Adipose tissue (tissue), 3 donors: ENCODE results near the gene FLNA. TPM values are rescaled to one million over a fixed set of nuclear protein-coding genes. Genes with fewer than 3 reads are reported as not detected.
"Not testable (repeated sequence)": the region's sequence is repeated elsewhere in the genome, so short reads cannot be mapped to it uniquely, and the experiment has no call there.

Experiments
- H3K27ac ChIP-seq: one replicate; pipeline ENCODE4 v1.5.1; 2013; ENCODE audit warnings: low read depth, low read length
- WGBS, 3 donors: extraction: QIAGEN DNeasy Blood & Tissue Kit; methylation state at CpG; one replicate each; pipeline ENCODE4 v1.1.7; 2013; 5-methylcytosine and 5-hydroxymethylcytosine counted together
- polyA plus RNA-seq, 3 donors: library from polyadenylated mRNA; stranded (reverse); fragments of 200-250 nt; gene quantifications; one replicate each; pipeline ENCODE4 v1.2.3, GENCODE V29; 2013
- donor health status: healthy with polysubstance abuse.
- donor health status: Bipolar disorder and iron deficiency.
- donor health status: healthy.

Gene FLNA
- polyA plus RNA-seq, 3 donors: 118 to 552 (median 446) TPM

- no peak overlapping the region for H3K27ac ChIP-seq
- 82 to 94% (median 85%) methylated on average over 16 to 19 of the region's 19 CpGs for WGBS, 3 donors
Measured at GRCh38 chrX:154350429-154351182, 23.8 kb downstream of the FLNA start.

GRCh38 chrX:154349979-154350378, 24.5 kb downstream of the FLNA start:
- 88 to 91% (median 88%) methylated on average over 15 of the region's 15 CpGs for WGBS, 3 donors
- no peak overlapping the region for H3K27ac ChIP-seq

DNA sequence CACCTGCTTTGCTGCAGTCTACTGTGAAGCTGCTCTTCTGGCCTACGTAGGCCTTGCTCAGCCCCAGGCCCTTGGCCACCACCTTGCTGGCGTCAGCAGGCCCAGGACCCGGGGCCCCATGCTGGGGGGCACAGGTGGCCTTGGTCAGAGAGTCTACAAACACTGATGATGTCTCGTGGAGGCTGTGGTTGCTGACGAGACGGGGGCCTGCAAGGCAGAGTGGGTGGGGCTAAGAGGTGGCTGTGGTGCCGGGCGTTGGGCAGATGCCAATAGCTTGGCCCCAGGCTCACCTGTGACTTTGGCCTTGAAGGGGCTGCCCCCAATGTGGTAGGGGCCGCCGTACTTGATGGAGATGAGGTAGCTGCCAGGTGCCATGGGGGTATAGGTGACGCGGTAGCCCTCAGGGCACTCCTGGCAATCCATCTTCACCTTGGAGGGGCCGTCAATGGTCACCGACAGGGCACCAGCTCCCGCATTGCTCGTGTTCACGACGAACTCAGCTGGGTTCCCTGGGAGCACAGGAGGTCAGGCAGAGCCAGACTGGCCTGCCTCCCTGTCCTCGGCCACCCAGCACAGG, 25.0 kb downstream of the FLNA start:
- no peak overlapping the region for H3K27ac ChIP-seq
- 75 to 81% (median 80%) methylated on average over 16 to 19 of the region's 19 CpGs for WGBS, 3 donors

DNA sequence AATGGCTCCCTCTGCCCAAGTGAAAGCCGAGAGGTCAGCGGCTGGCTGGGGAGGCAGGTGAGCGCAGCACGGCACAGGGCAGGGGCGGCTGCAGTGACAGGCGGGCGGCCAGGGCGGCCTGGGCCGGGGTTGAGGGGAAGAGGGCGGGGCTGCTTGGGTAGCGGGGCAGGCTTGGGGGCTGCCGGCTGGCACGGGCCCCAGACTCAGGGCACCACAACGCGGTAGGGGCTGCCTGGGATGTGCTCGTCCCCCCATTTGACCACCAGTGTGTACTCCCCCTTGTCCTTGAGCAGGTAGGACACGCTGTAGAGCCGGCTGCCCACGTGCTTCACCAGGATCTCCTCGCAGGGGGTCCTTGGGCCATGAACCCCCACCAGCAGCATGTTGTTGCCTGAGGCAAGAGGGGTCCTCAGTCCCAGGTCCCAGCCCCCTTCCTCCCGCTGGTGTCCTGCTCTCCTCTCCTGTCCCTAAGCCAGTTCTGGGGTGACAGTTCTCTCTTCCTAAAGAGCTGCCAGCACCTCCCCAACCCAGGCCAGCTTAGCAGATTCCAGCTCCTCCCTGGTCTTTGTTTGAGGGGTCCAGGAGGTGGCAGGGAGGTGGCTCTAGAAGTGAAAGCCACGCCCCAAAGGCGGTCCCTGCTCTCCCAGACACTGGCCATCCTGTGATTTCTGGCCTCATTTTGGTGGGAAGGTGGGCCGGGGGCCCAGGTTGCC, 25.6 kb downstream of the FLNA start:
- no peak overlapping the region for H3K27ac ChIP-seq
- 88 to 91% (median 90%) methylated on average over 13 to 24 of the region's 24 CpGs for WGBS, 3 donors

DNA sequence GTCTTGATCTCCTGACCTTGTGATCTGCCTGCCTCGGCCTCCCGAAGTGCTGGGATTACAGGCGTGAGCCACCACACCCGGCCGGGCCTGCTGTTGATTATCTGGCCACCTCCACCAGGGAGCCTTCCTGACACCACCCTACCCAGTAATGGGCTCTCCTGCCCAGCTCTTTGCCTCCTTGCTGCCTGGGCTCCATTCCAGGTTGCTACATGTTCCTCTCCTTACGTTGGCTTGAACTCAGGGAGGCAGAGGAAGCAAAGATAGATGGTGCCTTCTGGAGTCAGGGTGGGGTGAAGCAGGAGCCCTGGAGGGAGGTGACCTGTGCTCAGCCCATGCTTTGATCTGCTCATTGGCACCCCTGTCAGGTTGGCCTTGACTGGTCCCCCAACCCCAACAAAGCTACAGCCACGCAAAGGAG, 26.3 kb downstream of the FLNA start:
- WGBS, 3 donors: 69 to 81% (median 74%) methylated on average over 5 to 7 of the region's 7 CpGs
- no peak overlapping the region for H3K27ac ChIP-seq

- WGBS, 3 donors: no CpG with 5 or more reads among the region's 20 CpGs
- not testable (repeated sequence) for H3K27ac ChIP-seq
Measured at GRCh38 chrX:154343620-154344019, 30.8 kb downstream of the FLNA start.

GRCh38 chrX:154343063-154343462, 31.4 kb downstream of the FLNA start:
- WGBS, 3 donors: no CpG with 5 or more reads among the region's 16 CpGs
- H3K27ac ChIP-seq: not testable (repeated sequence)

- WGBS, 3 donors: 0% methylated on average over 13 of the region's 115 CpGs; no CpG with 5 or more reads in 2 of the 3 donors
- H3K27ac ChIP-seq: not testable (repeated sequence)
Measured at GRCh38 chrX:154341399-154342298, 32.8 kb downstream of the FLNA start.

DNA sequence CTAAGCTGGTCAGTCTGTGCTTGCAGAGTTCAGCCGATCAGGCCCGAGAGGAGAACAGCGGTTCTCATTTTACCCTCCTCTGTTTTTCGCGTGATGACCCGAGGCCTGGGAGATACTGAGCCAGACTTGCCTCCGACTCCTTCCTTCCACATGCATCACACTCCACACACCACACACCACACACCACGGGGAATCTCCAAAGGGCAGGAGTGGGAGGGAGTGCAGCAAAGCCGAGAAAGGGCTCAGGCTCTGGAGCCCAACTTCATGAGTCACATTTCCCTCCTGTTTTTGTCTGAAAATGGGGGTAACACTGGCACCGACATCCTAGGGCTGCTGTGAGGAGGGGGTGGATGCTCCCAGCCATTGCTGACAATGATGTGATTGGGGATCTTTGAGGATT, 39.9 kb downstream of the FLNA start:
- no peak overlapping the region for H3K27ac ChIP-seq
- 68 to 77% (median 76%) methylated on average over 10 of the region's 10 CpGs for WGBS, 3 donors

GRCh38 chrX:154333837-154334271, 40.6 kb downstream of the FLNA start:
- 60 to 73% (median 62%) methylated on average over 6 of the region's 6 CpGs for WGBS, 3 donors
- no peak overlapping the region for H3K27ac ChIP-seq

- no peak overlapping the region for H3K27ac ChIP-seq
- 81 to 95% (median 84%) methylated on average over 5 to 9 of the region's 9 CpGs for WGBS, 3 donors
Measured at GRCh38 chrX:154333116-154333515, 41.3 kb downstream of the FLNA start.

- H3K27ac ChIP-seq: no peak overlapping the region
- 87 to 95% (median 93%) methylated on average over 6 to 28 of the region's 29 CpGs for WGBS, 3 donors
Measured at GRCh38 chrX:154332561-154332960, 41.9 kb downstream of the FLNA start.

GRCh38 chrX:154329294-154329693, 45.1 kb downstream of the FLNA start:
- WGBS, 3 donors: 74 to 82% (median 81%) methylated on average over 8 to 10 of the region's 10 CpGs
- H3K27ac ChIP-seq: no peak overlapping the region

DNA sequence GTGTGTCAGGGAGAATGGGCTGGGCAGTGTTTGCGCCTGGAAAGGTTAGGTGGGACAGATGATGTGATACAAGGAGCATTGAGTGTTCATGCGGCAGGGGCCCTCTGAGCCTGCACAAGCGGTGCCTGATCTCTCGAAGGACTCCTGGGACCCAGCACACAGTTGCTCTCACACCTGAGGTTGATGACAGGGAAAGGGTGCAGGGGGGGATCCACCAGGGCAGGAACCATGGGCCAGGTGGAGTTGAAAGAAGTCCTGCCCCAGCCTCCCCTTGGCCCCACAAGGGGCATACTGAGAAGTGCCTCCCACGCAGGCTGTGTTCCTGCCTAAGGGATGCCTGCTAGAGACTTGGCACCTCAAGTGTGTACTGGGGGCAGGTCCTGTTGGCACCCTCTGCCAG, 45.8 kb downstream of the FLNA start:
- WGBS, 3 donors: 84 to 95% (median 90%) methylated on average over 3 to 5 of the region's 5 CpGs
- H3K27ac ChIP-seq: no peak overlapping the region

- WGBS, 3 donors: 21 to 51% (median 36%) methylated on average over 11 of the region's 11 CpGs
- no peak overlapping the region for H3K27ac ChIP-seq
Measured at GRCh38 chrX:154327038-154327820, 47.2 kb downstream of the FLNA start.

- WGBS, 3 donors: 67 to 85% (median 77%) methylated on average over 8 of the region's 8 CpGs
- no peak overlapping the region for H3K27ac ChIP-seq
Measured at GRCh38 chrX:154325541-154325940, 48.9 kb downstream of the FLNA start.

GRCh38 chrX:154323537-154323936, 50.9 kb downstream of the FLNA start:
- no peak overlapping the region for H3K27ac ChIP-seq
- WGBS, 3 donors: 60 to 76% (median 69%) methylated on average over 6 to 7 of the region's 7 CpGs

- H3K27ac ChIP-seq: no peak overlapping the region
- 72 to 86% (median 86%) methylated on average over 10 of the region's 10 CpGs for WGBS, 3 donors
Measured at GRCh38 chrX:154322890-154323289, 51.5 kb downstream of the FLNA start.
